HepG2 (cell line): ENCODE measurements around the gene CDK9. TPM values are rescaled to one million over a fixed set of nuclear protein-coding genes. Genes with fewer than 3 reads are reported as not detected.

ENCODE experiments used
- AHR ChIP-seq: IDR thresholded peaks from 2 replicates; pipeline ENCODE4 v1.6.1; 2018; ENCODE audit warnings: missing genetic modification reagents, missing compliant biosample characterization
- HIC2 ChIP-seq: sonication (generic); formaldehyde crosslinking; IDR thresholded peaks from 2 replicates; pipeline ENCODE4 v1.9.0; 2022; ENCODE audit warnings: low read depth, missing genetic modification reagents
- LCORL ChIP-seq, 2 experiments: fragments of 450-650 bp in 1 of 2; sonication (generic) in 1 of 2; formaldehyde crosslinking in 1 of 2; IDR thresholded peaks; 2 replicates each; pipeline versions ENCODE4 v1.5.0 to v1.6.1; 2017 to 2020; ENCODE audit warnings: antibody characterized with exemption in 1 of 2, missing genetic modification reagents in 1 of 2
- SETDB1 ChIP-seq: sonication (generic); formaldehyde crosslinking; IDR thresholded peaks from 2 replicates; pipeline ENCODE4 v1.5.1; 2020; ENCODE audit warnings: missing genetic modification reagents, mild to moderate bottlenecking, borderline replicate concordance
- TP53 ChIP-seq: sonication (generic); formaldehyde crosslinking; conservative IDR thresholded peaks from 2 replicates; pipeline ENCODE4 v1.4.0; 2020; ENCODE audit warnings: missing genetic modification reagents
- ZEB1 ChIP-seq: IDR thresholded peaks from 2 replicates; pipeline ENCODE4 v1.6.1; 2012; ENCODE audit warnings: mild to moderate bottlenecking, low read depth, inconsistent platforms; ENCODE audit not compliant: insufficient replicate concordance
- ZFY ChIP-seq: sonication (generic); formaldehyde crosslinking; IDR thresholded peaks from 2 replicates; pipeline ENCODE4 v1.4.0; 2020; ENCODE audit warnings: missing genetic modification reagents
- ZHX1 ChIP-seq: sonication (generic); formaldehyde crosslinking; IDR thresholded peaks from 2 replicates; pipeline ENCODE4 v1.8.1; 2022; ENCODE audit warnings: low read depth, mild to moderate bottlenecking, missing genetic modification reagents
- ZNF441 ChIP-seq: sonication (generic); formaldehyde crosslinking; IDR thresholded peaks from 2 replicates; pipeline ENCODE4 v1.7.0; 2021; ENCODE audit warnings: missing genetic modification reagents, borderline replicate concordance
- ZNF484 ChIP-seq: sonication (generic); formaldehyde crosslinking; IDR thresholded peaks from 2 replicates; pipeline ENCODE4 v1.5.1; 2020; ENCODE audit warnings: mild to moderate bottlenecking, low read depth, missing genetic modification reagents, borderline replicate concordance
- ZNF672 ChIP-seq: sonication (generic); formaldehyde crosslinking; IDR thresholded peaks from 2 replicates; pipeline ENCODE4 v1.8.1; 2022; ENCODE audit warnings: missing genetic modification reagents
- ZNF850 ChIP-seq: sonication (generic); formaldehyde crosslinking; conservative IDR thresholded peaks from 2 replicates; pipeline ENCODE4 v1.9.0; 2021; ENCODE audit warnings: mild to moderate bottlenecking, missing genetic modification reagents
- ZSCAN21 ChIP-seq: sonication (generic); formaldehyde crosslinking; IDR thresholded peaks from 2 replicates; pipeline ENCODE4 v1.8.0; 2022; ENCODE audit warnings: mild to moderate bottlenecking, missing genetic modification reagents, moderate library complexity, borderline replicate concordance
- polyA plus RNA-seq, 8 experiments: library from polyadenylated mRNA; depleted of rRNA in 3 of 8; stranded (reverse) in 7 of 8; unstranded in 1 of 8; fragments of >200 nt; fragmentation: Illumina TruSeq in 4 of 8; extraction: Trizol in 4 of 8; gene quantifications; 2 replicates each; pipeline versions ENCODE4 v1.2.1 to v1.2.3, GENCODE V29; 2011 to 2016; ENCODE audit warnings: low read depth in 4 of 8, missing spikeins in 1 of 8, mixed read lengths in 1 of 8; ENCODE audit not compliant: insufficient read depth in 1 of 8
- total RNA-seq, 5 experiments: library from RNA; depleted of rRNA; stranded (reverse); fragments of >200 nt; fragmentation: Illumina TruSeq; extraction: Trizol; gene quantifications; 2 replicates each; pipeline ENCODE4 v1.2.3, GENCODE V29; 2016; ENCODE audit warnings: low read depth in 1 of 5
- TF ChIP-seq, protein P1 (sequence below): sonication (generic); formaldehyde crosslinking; IDR thresholded peaks from 2 replicates; pipeline ENCODE4 v1.4.0; 2020; ENCODE audit warnings: missing genetic modification reagents
- TF ChIP-seq, protein P2 (sequence below): sonication (generic); formaldehyde crosslinking; IDR thresholded peaks from 2 replicates; pipeline ENCODE4 v1.4.0; 2020; ENCODE audit warnings: low read depth, mild to moderate bottlenecking, missing genetic modification reagents
- TF ChIP-seq, protein P3 (sequence below): sonication (generic); formaldehyde crosslinking; conservative IDR thresholded peaks from 2 replicates; pipeline ENCODE4 v1.8.0; 2022; ENCODE audit warnings: mild to moderate bottlenecking, moderate library complexity, missing genetic modification reagents

Gene CDK9
- total and polyA plus RNA-seq, 2 of the 13 experiments (the other 11 are each of a cell fraction or from before 2014, with no cell fraction given), result 16.8 to 21.5 TPM

DNA sequence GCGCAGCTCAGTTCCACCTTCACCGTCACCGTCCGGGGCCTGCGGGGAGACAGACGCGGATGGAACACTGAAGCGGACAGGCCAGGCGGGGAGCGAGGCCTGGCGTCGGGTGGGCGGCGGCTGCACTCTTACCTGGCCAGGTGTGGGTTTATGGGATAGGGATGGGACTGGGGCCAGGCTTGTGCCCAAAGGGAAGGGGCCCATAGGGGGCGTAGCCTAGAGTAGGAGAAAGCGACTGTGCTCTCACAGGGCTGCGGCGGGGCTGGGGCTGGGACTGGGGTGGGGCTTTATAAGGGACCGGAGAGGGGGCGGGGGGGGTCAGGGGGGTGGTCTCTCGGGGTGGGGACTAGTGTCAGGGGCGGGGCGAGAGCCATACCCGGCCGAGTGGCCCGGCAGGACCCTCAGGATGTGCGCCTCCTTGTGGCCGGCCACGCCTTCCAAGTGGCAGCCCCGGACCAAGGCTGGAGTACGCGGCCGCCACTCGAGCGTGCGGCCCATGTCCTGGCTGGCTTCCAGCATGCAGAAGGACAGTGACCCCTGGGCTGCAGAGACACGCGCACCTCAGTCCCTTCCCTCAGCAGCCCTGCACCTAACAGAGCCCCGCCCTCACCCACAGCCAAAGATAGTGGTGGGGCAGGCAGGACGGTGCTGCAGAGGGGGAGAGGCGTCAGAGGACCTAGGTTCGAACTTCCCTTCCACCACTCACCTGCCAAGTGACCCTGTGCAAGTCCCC is 39.7 kb downstream of the CDK9 start (continued):
- 0 out of 2 replicates have a peak, but pooled peaks have one; percentile 65 for TF ChIP-seq ZHX1 (CRISPR knock-in tag)
- TF ChIP-seq SETDB1 (CRISPR knock-in tag), result no peak
- TF ChIP-seq ZNF441 (CRISPR knock-in tag), result peak; percentile 68; the same call in 1 of the 2 replicates
- no peak for TF ChIP-seq ZNF484 (CRISPR knock-in tag)
- 0 out of 2 replicates have a peak, but pooled peaks have one; percentile 47 for TF ChIP-seq AHR (CRISPR knock-in tag)
- TF ChIP-seq, protein P1, sequence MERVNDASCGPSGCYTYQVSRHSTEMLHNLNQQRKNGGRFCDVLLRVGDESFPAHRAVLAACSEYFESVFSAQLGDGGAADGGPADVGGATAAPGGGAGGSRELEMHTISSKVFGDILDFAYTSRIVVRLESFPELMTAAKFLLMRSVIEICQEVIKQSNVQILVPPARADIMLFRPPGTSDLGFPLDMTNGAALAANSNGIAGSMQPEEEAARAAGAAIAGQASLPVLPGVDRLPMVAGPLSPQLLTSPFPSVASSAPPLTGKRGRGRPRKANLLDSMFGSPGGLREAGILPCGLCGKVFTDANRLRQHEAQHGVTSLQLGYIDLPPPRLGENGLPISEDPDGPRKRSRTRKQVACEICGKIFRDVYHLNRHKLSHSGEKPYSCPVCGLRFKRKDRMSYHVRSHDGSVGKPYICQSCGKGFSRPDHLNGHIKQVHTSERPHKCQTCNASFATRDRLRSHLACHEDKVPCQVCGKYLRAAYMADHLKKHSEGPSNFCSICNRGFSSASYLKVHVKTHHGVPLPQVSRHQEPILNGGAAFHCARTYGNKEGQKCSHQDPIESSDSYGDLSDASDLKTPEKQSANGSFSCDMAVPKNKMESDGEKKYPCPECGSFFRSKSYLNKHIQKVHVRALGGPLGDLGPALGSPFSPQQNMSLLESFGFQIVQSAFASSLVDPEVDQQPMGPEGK, result peak; percentile 54; the same call in 1 of the 2 replicates
- no peak for TF ChIP-seq LCORL (IDR thresholded peaks at IDR 0.05)
- peak; percentile 91 for TF ChIP-seq LCORL (CRISPR knock-in tag; IDR thresholded peaks at IDR 0.05)
- TF ChIP-seq, protein P2, sequence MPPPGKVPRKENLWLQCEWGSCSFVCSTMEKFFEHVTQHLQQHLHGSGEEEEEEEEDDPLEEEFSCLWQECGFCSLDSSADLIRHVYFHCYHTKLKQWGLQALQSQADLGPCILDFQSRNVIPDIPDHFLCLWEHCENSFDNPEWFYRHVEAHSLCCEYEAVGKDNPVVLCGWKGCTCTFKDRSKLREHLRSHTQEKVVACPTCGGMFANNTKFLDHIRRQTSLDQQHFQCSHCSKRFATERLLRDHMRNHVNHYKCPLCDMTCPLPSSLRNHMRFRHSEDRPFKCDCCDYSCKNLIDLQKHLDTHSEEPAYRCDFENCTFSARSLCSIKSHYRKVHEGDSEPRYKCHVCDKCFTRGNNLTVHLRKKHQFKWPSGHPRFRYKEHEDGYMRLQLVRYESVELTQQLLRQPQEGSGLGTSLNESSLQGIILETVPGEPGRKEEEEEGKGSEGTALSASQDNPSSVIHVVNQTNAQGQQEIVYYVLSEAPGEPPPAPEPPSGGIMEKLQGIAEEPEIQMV (CRISPR knock-in tag), result no peak; the same call in 1 of the 2 replicates
- peak; percentile 65 for TF ChIP-seq ZFY (CRISPR knock-in tag)
- peak; percentile 70; the same call in 1 of the 2 replicates for TF ChIP-seq HIC2 (CRISPR knock-in tag)
- no peak for TF ChIP-seq ZNF672 (CRISPR knock-in tag)
- no peak for TF ChIP-seq ZNF850
- peak; percentile 15 for TF ChIP-seq ZEB1
- peak; percentile 70; the same call in 1 of the 2 replicates for TF ChIP-seq ZSCAN21 (CRISPR knock-in tag)
- TF ChIP-seq, protein P3, sequence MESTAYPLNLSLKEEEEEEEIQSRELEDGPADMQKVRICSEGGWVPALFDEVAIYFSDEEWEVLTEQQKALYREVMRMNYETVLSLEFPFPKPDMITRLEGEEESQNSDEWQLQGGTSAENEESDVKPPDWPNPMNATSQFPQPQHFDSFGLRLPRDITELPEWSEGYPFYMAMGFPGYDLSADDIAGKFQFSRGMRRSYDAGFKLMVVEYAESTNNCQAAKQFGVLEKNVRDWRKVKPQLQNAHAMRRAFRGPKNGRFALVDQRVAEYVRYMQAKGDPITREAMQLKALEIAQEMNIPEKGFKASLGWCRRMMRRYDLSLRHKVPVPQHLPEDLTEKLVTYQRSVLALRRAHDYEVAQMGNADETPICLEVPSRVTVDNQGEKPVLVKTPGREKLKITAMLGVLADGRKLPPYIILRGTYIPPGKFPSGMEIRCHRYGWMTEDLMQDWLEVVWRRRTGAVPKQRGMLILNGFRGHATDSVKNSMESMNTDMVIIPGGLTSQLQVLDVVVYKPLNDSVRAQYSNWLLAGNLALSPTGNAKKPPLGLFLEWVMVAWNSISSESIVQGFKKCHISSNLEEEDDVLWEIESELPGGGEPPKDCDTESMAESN (CRISPR knock-in tag), result peak; percentile 72; the same call in 1 of the 2 replicates
- no peak for TF ChIP-seq TP53
